GM21381 (cell line): Measurements from ENCODE around the gene LGI1.

Source experiments
- ATAC-seq: cut with Tn5 transposase; IDR thresholded peaks from one replicate; pipeline ENCODE4 v1.9.1; 2021; ENCODE audit warnings: mild to moderate bottlenecking, moderate library complexity; ENCODE audit not compliant: unreplicated experiment

LGI1 gene

DNA sequence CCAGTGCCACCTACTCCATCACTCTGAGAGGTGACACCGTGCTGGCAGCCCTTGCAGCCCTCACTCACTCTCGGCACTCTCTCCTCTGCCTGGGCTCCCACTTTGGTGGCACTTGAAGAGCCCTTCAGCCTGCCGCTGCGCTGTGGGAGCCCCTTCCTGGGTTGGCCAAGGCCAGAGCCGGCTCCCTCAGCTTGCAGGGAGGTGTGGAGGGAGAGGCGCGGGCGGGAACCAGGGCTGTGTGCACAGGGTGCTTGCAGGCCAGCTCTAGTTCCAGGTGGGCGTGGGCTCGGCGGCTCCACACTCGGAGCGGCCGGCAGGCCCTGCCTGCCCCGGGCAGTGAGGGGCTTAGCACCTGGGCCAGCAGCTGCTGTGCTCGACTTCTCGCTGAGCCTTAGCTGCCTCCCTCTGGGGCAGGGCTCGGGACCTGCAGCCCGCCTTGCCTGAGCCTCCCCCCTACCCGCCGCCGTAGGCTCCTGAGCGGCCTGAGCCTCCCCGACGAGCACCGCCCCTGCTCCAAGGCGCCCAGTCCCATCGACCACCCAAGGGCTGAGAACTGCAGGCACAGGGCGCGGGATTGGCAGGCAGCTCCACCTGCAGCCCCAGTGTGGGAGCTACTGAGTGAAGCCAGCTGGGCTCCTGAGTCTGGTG lies 87.4 kb downstream of the LGI1 start:
- ATAC-seq: no peak
